Activated CD4-positive, alpha-beta memory T cell treated with anti-CD3 and anti-CD28 coated beads, Interleukin-2, amount 10 ng/mL, durations not matched to agents 7 days and 5 days (primary cell): ENCODE measurements around the gene PDZD4. TPM values are rescaled to one million over a fixed set of nuclear protein-coding genes. Genes with fewer than 3 reads are reported as not detected.

Experiments used
- CTCF ChIA-PET: fragments of 350-600 bp; sonication (Branson Sonifier 250); formaldehyde crosslinking; loops from one replicate; lab custom pipeline; 2021; ENCODE audit warnings: antibody characterized with exemption, inconsistent platforms; lab: Charles Lee
- POLR2A ChIA-PET: fragments of 350-600 bp; sonication (Branson Sonifier 250); formaldehyde crosslinking; loops from one replicate; lab custom pipeline; 2021; ENCODE audit warnings: antibody characterized with exemption; lab: Charles Lee
- DNase-seq: peaks from one replicate; pipeline ENCODE4 v3.0.0-alpha.2; 2020
- H3K27ac Mint-ChIP-seq: one replicate; pipeline ENCODE4 v1.8.0; 2021; ENCODE audit warnings: mild to moderate bottlenecking, mixed read lengths
- H3K27me3 Mint-ChIP-seq: one replicate; pipeline ENCODE4 v1.8.0; 2021; ENCODE audit warnings: mixed read lengths
- H3K36me3 Mint-ChIP-seq: one replicate; pipeline ENCODE4 v1.8.0; 2021; ENCODE audit warnings: low read depth, mixed read lengths
- H3K4me1 Mint-ChIP-seq: one replicate; pipeline ENCODE4 v1.8.0; 2021; ENCODE audit warnings: mixed read lengths
- H3K4me3 Mint-ChIP-seq: one replicate; pipeline ENCODE4 v1.8.0; 2021; ENCODE audit warnings: mild to moderate bottlenecking, mixed read lengths
- H3K9me3 Mint-ChIP-seq: one replicate; pipeline ENCODE4 v1.8.0; 2021; ENCODE audit warnings: mixed read lengths
- total RNA-seq, 2 experiments: library from RNA; stranded (reverse); gene quantifications; one replicate each; pipeline ENCODE4 v1.2.3, GENCODE V29; 2021

PDZD4 gene
- total RNA-seq, 2 experiments from 2014 or later = 0.88 to 1.1 TPM

DNA sequence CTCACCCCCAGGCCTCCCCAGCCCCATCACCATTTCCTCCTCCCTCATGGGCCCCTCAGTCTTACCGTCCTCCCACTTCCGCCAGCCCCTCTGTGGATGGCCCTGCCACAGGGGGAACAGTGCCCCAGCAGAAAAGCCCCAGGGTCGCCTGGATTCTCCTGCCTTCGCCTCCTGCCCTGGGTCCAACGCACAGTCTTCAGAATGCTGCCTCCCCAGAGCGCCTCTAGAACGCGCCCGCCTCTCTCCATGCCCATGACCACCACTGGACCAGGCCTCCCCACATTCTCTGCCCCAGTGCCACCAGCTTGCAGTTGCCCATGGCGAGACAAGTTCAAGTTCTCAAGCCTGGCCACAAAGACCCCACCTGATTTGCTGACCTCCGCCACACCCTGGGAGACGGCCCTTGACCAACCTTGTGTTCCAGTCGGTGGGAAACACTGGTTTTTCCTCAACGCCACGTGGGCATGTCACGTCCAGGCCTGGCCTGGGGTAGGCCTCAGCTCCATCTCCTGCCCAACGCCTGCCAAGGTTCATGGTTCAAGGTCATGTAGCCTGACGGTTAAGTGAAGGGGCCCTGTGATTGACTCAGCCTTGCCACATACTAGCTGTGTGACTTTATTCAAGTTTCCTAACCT lies 66.9 kb downstream of the PDZD4 start:
- H3K4me1 Mint-ChIP-seq = peaks cover 6% of the 10 kb centered on the region
- H3K36me3 Mint-ChIP-seq = no peaks in the 10 kb centered on the region
- no peak overlapping the region for H3K27ac Mint-ChIP-seq
- DNase-seq = no peak
- POLR2A ChIA-PET = interaction anchor here (0.7 kb wide), 1 partner anchor 162 kb away, joined by 3 read pairs; the partner anchor contains the start of gene ARHGAP4
- CTCF ChIA-PET = interaction anchor here (0.8 to 2.0 kb wide), 4 partner anchors 10 to 204 kb away, joined by 3 to 7 read pairs (median 4); no protein-coding TSS in a partner anchor
- H3K9me3 Mint-ChIP-seq = no peaks in the 10 kb centered on the region
- no peaks in the 10 kb centered on the region for H3K27me3 Mint-ChIP-seq
- H3K4me3 Mint-ChIP-seq = no peak overlapping the region

DNA sequence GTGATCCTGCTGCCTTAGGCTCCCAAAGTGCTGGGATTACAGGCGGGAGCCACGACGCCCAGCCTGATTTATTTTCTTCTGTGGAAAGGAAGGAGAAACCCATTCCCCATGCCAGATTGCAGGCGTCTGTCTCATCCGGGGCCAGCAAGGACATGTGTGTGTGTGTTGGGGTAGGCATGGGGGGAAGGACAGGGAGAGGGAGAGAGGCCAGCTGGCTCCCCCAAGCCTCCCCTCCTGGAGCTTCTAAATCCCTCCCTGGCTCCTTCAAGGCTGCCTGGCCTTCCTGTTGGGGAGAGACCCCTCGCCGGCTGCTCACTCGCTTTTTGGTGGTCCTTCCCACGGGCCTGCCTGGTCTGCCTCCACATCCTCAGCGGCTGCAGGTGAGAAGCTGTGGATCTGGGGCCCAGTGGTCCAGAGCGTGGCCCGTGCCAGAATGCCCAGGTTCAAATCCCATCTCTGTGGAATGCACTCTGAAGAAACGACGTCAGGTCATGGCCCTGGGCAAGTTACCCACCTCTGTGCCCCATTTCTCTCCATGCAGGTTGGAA lies 67.6 kb downstream of the PDZD4 start:
- Mint-ChIP-seq H3K27me3 (peaks cover 1% of the 10 kb centered on the region), H3K27ac (no peak overlapping the region), H3K9me3 (no peaks in the 10 kb centered on the region), H3K4me3 (no peak overlapping the region), H3K4me1 (peaks cover 6% of the 10 kb centered on the region), H3K36me3 (no peaks in the 10 kb centered on the region)
- CTCF ChIA-PET = interaction anchor here (2.0 kb wide), 1 partner anchor 163 kb away, joined by 7 read pairs; no protein-coding TSS in a partner anchor
- POLR2A ChIA-PET = no interaction called here
- no peak for DNase-seq

GRCh38 chrX:153761863-153762262 lies 68.5 kb downstream of the PDZD4 start:
- ChIA-PET POLR2A (no interaction called here), CTCF (no interaction called here)
- Mint-ChIP-seq H3K27ac (no peak overlapping the region), H3K36me3 (no peaks in the 10 kb centered on the region), H3K9me3 (no peaks in the 10 kb centered on the region), H3K4me3 (no peak overlapping the region), H3K4me1 (peaks cover 6% of the 10 kb centered on the region), H3K27me3 (peaks cover 4% of the 10 kb centered on the region)
- no peak for DNase-seq

DNA sequence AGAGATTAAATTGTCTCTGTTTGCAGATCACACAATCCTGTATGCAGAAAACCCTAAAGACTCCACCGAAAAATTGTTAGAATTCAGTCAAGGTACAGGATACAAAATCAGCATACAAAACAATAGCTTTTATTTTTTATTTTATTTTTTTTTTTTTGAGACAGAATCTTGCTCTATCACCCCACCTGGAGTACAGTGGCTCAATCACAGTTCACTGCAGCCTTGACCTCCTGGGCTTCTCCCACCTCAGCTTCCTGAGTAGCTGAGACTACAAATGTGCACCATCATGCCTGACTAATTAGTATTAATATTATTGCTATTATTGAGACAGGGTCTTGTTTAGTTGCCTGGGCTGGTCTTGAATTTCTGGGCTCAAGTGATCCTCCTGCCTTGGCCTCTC lies 75.2 kb downstream of the PDZD4 start:
- Mint-ChIP-seq H3K9me3 (no peaks in the 10 kb centered on the region), H3K4me1 (peaks cover 3% of the 10 kb centered on the region), H3K4me3 (no peak overlapping the region), H3K27ac (no peak overlapping the region), H3K36me3 (no peaks in the 10 kb centered on the region), H3K27me3 (peaks cover 14% of the 10 kb centered on the region)
- CTCF ChIA-PET = interaction anchor here (1.0 kb wide), 1 partner anchor 25 kb away, joined by 3 read pairs; no protein-coding TSS in a partner anchor
- POLR2A ChIA-PET = no interaction called here
- no peak for DNase-seq

Other genes starting within 250 kb of the PDZD4 start
- gene CCNQ, start 231.4 kb downstream of the PDZD4 start, total RNA-seq = 10 to 100 TPM; 21.1 to 21.8 TPM
- not detected for gene DUSP9, start 183.3 kb downstream of the PDZD4 start, total RNA-seq
- under 1 TPM; 0.60 to 0.96 TPM for gene PNCK, start 156.7 kb downstream of the PDZD4 start, total RNA-seq
- gene SLC6A8, start 142.6 kb downstream of the PDZD4 start, total RNA-seq = 1 to 10 TPM; 2.9 to 3.0 TPM
- 100 to 1,000 TPM; 162 TPM for gene BCAP31, start 106.2 kb downstream of the PDZD4 start, total RNA-seq
- gene ABCD1, start 105.7 kb downstream of the PDZD4 start, total RNA-seq = 10 to 100 TPM; 16.5 to 17.6 TPM
- under 1 TPM; 0.18 to 0.58 TPM for gene PLXNB3, start 66.3 kb downstream of the PDZD4 start, total RNA-seq
- gene SRPK3, start 49.5 kb downstream of the PDZD4 start, total RNA-seq = not detected
- 10 to 100 TPM; 62.4 to 64.8 TPM for gene IDH3G, start 36.2 kb downstream of the PDZD4 start, total RNA-seq
- 100 to 1,000 TPM; 247 to 250 TPM for gene SSR4, start 35.9 kb downstream of the PDZD4 start, total RNA-seq
- 1 to 10 TPM; 4.2 to 5.2 TPM for gene L1CAM, start 55.6 kb upstream of the PDZD4 start, total RNA-seq
- gene AVPR2, start 74.1 kb upstream of the PDZD4 start, total RNA-seq = not detected
- gene ARHGAP4, start 95.7 kb upstream of the PDZD4 start, total RNA-seq = 100 to 1,000 TPM; 262 to 267 TPM
- 10 to 100 TPM; 63.1 to 63.7 TPM for gene NAA10, start 104.5 kb upstream of the PDZD4 start, total RNA-seq
- 10 to 100 TPM; 12.1 to 12.8 TPM for gene RENBP, start 114.1 kb upstream of the PDZD4 start, total RNA-seq
- gene HCFC1, start 141.3 kb upstream of the PDZD4 start, total RNA-seq = 10 to 100 TPM; 88.3 to 93.1 TPM
- gene TMEM187, start 142.2 kb upstream of the PDZD4 start, total RNA-seq = 10 to 100 TPM in 1 of 2 experiments, 1 to 10 TPM in 1; 9.9 to 12.6 TPM
- 100 to 1,000 TPM; 118 to 122 TPM for gene IRAK1, start 189.4 kb upstream of the PDZD4 start, total RNA-seq